Globus pallidus (tissue), 1 donor: ENCODE results near the gene ESPNL.
A peak's percentile ranks its signal among the peaks of the same experiment; 100 is the strongest.

Experiments used
- DNase-seq: peaks from one replicate; pipeline ENCODE4 v3.0.0-alpha.2; 2015; ENCODE audit warnings: low spot score

ESPNL gene

GRCh38 chr2:238079874-238080327, 20.2 kb upstream of the ESPNL start:
- DNase-seq = no peak

GRCh38 chr2:238080518-238080917, 19.6 kb upstream of the ESPNL start:
- no peak for DNase-seq

DNA sequence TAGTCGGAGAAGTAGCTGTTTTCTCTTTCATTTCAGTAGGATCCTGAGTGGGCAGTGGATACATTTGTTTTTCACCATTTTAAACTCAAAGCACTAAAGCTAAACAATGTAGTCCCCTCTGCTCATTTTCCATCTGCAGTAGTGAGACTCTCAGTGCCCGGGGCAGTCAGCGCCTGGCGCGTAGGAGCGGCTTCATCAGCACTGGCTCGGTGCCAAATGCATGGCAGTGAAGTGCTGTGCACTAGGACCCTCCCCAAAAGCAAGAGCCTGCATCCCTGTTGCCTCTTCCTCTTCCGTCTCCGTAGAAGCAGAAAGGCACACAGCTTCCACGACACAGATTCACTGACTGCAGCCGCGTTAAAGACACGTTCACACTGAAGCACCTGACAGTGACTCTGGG, 19.0 kb upstream of the ESPNL start:
- DNase-seq = peak; percentile 33

GRCh38 chr2:238081561-238081960, 18.6 kb upstream of the ESPNL start:
- peak; percentile 45 for DNase-seq

DNA sequence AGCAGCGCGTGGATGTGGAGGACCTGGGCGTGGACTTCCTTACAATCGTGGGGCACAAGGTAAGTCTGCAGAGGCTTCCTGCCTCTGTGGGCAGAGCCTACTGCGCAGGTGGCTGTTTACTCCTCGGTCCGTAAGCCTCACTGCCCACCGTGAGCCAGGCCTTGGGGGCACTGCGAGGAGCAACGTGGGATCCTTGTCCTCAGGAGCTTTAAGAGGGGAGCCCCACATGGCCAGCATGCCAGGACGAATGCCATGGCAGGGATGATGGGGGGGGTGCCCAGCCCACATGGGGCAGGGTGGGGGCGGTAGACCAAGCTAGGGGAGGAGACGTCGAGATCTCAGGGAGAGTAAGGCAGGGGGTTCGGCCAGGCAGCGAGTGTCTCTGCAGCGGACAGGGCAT, 18.0 kb upstream of the ESPNL start:
- DNase-seq = no peak

DNA sequence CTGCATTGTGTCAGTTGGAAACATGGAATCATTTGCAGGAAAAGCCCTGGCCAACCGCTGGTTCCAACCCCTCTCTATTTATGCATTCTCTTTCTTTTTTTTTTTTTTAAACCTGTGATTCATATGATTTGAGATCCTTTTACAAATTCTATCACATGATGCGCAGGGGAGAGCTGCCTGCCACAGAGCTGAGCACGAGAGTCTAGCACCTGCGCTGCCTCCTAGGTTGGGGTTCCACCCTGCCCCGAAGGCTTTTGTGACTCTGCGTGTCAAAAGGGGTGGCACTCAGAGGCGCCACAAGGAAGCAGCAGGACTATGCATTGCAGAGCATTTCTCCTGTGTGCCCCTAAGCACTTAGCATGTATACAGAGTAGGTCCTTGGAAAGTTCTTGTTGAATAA, 17.3 kb upstream of the ESPNL start:
- DNase-seq = no peak

GRCh38 chr2:238083919-238084318, 16.2 kb upstream of the ESPNL start:
- DNase-seq = no peak

- DNase-seq = no peak
Measured at GRCh38 chr2:238084761-238085160, 15.4 kb upstream of the ESPNL start.

GRCh38 chr2:238085899-238086298, 14.2 kb upstream of the ESPNL start:
- DNase-seq = no peak

- peak; percentile 15 for DNase-seq
Measured at GRCh38 chr2:238087211-238087610, 12.9 kb upstream of the ESPNL start.

DNA sequence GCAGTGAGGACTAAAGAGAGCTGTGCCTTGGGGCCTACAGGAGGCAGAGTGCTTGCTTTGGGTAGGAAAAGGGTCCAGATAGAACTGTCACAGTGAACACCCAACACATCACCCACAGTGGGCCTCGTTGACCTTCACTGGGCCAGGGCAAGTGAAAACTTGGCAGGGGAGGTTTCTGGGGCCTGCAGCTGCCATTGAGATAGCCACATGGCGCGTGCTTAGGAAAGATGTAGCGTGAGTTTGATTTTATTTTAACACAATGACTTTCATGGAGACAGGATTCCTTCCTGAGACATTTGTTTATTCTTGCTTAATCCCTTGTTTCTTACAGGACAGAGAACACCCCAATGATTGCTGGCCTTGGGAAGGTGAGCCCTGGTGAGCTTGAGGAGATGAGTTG, 9.3 kb upstream of the ESPNL start:
- DNase-seq = no peak

- DNase-seq = no peak
Measured at GRCh38 chr2:238091436-238092060, 8.6 kb upstream of the ESPNL start.

DNA sequence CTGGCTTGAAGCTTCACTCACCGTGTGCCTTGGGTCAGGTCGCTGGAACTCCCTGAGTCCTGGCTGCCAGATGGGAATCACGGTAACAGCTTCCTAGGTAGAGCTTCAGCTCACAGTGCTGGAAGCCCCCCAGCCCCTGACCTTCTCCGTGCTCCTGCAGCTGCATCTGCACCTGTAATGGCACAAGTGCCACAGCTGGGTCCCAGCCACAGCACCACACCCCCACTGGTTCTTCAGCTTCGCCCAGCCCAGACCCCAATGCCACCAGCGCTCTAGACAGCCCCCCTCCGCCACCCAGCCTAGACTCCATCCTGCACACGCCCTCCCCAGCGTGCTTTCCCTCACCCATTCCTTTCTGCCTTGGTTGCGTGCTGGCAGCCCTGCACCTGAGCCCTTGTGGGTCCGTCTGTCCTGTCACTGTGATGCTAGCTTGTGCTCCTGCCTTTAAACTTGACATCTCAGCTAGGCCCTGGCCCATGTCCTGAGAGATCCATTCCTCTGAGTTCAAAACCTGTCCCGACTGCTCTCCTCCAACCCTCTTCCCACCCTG, 7.6 kb upstream of the ESPNL start:
- no peak for DNase-seq

DNA sequence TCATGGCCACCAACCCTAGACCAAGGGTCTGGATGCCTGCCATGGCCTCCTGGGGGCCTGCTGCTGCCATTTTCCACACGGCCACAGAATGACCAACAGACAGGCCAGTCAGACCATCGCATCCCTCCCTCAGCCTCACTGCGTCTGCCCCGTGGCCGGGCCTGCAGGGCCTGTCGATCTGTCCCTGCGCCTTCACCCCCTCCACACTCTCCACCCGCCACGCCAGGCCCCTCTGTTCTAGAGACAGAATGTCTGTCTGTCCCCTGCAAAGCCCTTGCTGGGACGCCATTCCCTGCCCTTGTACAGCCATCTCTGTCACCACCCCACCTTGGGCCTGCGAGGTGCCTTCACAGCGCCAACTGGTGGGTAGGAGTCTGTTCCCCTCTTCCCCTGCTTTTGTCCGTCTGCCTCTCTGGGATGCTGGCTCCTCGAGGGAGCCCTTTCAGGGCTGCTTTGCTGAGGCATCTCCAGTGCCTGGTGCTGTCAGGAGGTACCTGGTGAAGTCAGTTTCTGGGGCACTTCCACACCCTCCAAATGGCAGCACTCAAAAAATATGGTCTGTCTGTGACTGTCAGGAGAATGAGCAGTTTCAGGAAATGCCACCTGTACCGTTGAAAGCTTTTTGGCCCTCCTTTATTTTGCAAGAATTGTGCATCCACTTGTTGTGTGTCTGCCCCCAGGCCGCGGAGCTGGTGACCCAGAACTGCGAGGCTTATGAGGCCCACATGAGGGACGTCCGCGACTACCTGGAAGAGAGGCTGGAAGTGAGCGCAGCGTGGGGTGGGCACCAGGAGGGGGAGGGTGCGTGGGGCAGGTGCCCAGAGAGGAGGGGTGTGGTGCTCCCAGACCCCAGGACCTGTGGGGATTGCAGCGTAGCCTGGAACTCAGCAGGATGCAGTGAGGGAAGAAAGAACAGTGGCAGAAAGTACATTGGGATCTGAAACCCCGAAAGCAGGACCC, 6.7 kb upstream of the ESPNL start:
- no peak for DNase-seq

DNA sequence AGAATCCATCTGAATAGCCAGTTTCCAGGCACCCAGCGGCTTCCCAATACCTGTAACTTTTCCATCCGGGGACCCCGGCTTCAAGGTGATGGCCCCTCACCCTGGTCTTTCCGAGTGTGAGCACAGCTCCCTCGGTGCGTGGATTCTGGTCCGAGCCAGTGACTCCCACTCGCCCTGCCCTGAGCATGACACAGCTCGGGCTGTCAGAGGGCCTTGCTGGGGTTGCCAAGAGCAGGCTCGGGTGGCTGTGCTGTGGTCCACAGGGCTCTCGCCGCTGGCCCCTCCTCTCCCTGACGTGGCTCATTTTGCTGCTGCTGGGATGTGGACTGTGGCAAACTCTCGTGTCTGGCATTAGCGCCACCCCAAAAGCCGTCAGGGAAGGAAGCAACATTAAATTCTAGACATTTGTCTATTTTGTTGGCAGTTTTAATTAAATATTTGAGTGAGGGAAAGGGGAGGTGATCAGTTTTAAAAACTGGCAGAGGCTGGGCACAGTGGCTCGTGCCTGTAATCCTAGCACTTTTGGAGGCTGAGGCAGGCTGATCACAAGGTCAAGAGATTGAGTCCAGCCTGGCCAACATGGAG, 5.6 kb upstream of the ESPNL start:
- DNase-seq = no peak

DNA sequence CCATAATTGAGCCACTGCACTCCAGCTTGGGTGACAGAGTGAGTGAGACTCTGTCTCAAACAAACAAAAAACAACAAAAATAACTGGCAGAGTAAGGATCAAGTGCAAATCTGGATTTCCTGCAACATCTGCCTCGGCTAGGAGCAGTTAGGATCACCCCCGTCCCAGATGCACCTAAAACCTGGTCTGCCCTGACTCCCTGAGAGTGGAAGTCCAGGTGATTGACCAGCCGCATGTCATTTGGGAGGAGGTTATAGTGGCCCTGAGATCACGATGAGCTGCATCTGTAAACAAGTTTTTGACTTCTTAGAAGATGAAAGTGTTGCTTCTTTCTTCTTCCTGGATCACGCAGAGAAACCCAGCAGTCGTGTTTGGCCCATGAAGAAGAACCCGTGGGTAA, 5.0 kb upstream of the ESPNL start:
- no peak for DNase-seq

DNA sequence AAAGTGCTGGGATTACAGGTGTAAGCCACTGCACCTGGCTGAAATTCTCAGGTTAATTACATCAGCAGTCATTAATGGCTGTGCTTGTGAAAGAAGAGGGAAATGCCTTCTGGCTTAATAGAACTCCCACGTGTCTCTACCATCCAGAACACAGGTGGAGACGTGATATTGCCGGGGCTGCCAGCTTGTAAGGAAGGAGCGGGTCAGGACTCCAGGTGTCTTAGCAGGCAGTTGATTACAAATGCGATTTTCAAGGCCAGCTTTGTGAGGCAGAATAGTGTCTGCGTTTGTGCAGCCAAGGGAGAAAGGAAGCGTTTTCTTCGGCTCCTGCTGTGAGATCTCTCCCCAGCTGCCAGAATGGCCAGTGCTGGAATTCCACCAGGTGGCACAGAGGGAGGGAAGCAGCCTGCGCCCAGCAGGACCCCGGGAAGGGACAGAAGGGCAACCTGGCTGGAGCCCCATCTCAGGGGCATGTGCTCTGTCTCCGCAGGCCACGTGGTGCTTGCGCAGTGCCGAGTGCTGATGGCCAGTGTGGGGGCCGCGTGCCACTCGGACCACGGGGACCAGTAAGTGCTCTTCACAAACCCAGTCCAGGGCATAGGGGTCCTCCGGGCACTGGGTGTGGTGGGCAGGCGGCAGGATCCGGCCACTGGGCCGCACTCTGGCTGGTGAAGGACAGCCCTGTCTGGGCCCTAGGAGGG, 3.7 kb upstream of the ESPNL start:
- DNase-seq = no peak

DNA sequence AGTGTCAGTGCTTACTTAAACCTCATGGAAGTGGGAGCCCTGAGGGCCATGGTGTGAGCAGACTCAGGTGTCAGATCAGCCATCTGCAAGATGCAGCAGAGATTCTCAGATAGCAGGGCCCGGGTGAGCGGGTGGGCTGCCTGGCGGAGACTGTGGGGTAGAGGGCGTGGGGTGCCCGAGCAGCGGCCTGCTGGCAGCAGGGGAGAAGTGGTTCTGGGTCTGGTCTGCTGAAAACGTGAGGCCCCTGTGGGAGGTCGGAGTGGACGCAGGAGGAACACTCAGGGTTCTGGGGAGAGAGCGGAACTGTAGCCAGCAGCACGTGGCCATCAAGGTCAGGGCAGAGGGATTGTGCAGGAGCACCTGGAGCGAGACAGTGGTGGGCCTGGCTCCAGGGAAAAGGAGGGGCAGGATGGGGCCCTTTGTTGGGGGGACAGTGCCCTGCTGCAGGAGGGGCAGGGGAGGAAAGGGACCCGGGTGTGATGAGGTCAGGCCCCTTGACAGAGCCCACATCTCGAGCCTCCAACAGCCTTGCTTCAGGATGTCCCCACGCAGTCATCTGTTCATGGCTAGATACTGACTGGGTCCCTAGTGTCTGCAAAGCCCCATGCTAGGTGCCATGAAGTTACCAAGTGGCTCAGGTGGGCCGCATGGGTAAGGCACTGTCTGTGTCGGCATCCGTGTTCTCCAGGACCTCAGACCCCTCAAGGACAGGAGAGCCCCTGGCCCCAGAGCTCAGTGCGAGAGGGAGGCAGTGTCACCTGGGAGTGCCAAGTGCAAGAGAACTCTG, 2.7 kb upstream of the ESPNL start:
- no peak for DNase-seq

DNA sequence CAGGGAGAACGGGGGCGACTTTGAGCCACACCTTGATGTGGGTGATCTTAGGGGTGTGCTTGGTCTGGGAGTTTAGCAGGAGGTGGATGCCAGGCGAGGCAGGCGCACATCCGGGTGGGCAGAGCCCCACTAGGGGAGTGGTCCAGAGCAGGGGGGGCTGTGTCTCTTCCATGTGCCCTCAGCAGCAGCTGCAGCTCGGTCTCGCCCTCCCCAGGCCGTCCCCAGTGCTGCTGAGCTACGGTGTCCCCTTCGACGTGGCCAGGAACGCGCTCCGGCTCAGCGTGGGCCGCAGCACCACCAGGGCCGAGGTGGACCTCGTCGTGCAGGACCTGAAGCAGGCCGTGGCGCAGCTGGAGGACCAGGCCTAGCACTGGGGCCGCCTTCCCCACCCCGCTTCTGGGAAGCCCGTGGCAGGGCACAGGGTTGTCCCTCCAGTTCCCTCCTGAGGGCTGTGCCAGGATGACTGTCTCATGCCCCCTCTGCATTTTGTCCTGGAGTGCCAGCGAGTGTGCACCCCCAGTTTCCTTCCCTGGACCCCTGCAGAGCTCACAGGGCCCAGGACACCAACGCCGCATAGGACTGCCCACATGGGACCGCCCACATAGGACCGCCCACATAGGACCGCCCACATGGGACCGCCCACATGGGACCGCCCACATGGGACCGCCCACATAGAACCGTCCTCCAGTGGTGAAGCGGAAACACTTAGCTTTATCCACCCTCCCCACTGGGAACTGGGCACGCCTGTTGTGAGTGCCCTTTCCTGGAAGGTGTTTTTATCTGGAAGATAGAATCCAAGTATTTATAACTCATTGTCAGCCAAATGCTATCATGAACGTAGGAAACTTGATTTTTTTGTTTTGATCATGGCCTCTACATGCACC, 1.9 kb upstream of the ESPNL start:
- DNase-seq = no peak
